Astrocyte of the cerebellum (primary cell): ENCODE data around the gene VMP1.
"Not testable (repeated sequence)": the region's sequence is repeated elsewhere in the genome, so short reads cannot be mapped to it uniquely, and the experiment has no call there.

ENCODE experiments used
- DNase-seq: peaks from one replicate; pipeline ENCODE4 v3.0.0-alpha.2; 2011; ENCODE audit warnings: low read depth
- H3K4me3 ChIP-seq: 2 replicates; pipeline ENCODE4 v1.5.1; 2011; ENCODE audit warnings: mild to moderate bottlenecking, low read depth, low read length, moderate library complexity
- CTCF ChIP-seq: IDR thresholded peaks from 2 replicates; pipeline ENCODE4 v1.5.1; 2012; ENCODE audit warnings: low read length, low read depth, moderate library complexity, mild to moderate bottlenecking; ENCODE audit errors: missing control alignments
- in situ Hi-C: cut with HindIII; loops from 2 replicates; pipeline ENCODE4 v1.10.0; 2017; ENCODE audit warnings: low sequenced_read_pairs

The VMP1 gene

GRCh38 chr17:59796785-59797205 is 89.3 kb downstream of the VMP1 start:
- no peak for DNase-seq
- in situ Hi-C loops = no loop called here
- no peak for TF ChIP-seq CTCF
- no peak overlapping the region for H3K4me3 ChIP-seq

- TF ChIP-seq CTCF = no peak
- in situ Hi-C loops = no loop called here
- DNase-seq = no peak
- no peak overlapping the region for H3K4me3 ChIP-seq
Observed at GRCh38 chr17:59798111-59798510, 90.7 kb downstream of the VMP1 start.

GRCh38 chr17:59800530-59800942 is 93.1 kb downstream of the VMP1 start:
- no peak for TF ChIP-seq CTCF
- in situ Hi-C loops = no loop called here
- H3K4me3 ChIP-seq = no peak overlapping the region
- DNase-seq = no peak

- in situ Hi-C loops = no loop called here
- DNase-seq = no peak
- no peak overlapping the region for H3K4me3 ChIP-seq
- no peak for TF ChIP-seq CTCF
Observed at GRCh38 chr17:59802160-59802559, 94.7 kb downstream of the VMP1 start.

GRCh38 chr17:59804901-59805465 is 97.5 kb downstream of the VMP1 start:
- TF ChIP-seq CTCF = no peak
- in situ Hi-C loops = no loop called here
- H3K4me3 ChIP-seq = no peak overlapping the region
- DNase-seq = no peak

- H3K4me3 ChIP-seq, in situ Hi-C loops, DNase-seq: not testable (repeated sequence)
Observed at GRCh38 chr17:59806322-59806721, 98.9 kb downstream of the VMP1 start.

- H3K4me3 ChIP-seq = no peak overlapping the region
- in situ Hi-C loops = no loop called here
- no peak for DNase-seq
- TF ChIP-seq CTCF = no peak
Observed at GRCh38 chr17:59807892-59808509, 100.5 kb downstream of the VMP1 start.
